Measurements from ENCODE around the gene HMGN2.

DNA sequence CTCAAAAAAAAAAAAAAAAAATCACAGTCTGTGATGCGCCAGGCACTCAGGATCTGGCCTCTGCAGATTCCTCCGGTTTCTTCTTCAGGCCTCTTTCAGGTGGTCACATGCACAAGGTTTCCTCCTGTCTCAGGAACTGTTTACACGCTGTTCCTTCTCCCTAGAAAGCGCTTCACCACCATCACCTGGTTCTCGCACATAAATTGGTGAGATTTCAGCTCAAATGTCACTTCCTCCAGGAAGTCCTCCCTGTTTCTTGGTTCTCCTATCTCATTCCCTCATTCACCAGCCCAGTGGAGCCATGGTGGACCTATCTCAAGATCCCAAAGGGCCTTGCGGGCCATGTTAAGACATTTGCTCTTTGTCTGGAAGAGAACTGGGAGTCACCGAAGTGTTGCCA lies 26.7 kb downstream of the HMGN2 start:
- no peak for TF ChIP-seq ZFP30 (CRISPR knock-in tag; IDR thresholded peaks at IDR 0.05)
- no peak for TF ChIP-seq SNAI2 (CRISPR knock-in tag; IDR thresholded peaks at IDR 0.05)
- TF ChIP-seq ZNF70 (CRISPR knock-in tag; IDR thresholded peaks at IDR 0.05) = no peak
- no peak for TF ChIP-seq ESRRG (CRISPR knock-in tag; IDR thresholded peaks at IDR 0.05)
- TF ChIP-seq, protein P1, sequence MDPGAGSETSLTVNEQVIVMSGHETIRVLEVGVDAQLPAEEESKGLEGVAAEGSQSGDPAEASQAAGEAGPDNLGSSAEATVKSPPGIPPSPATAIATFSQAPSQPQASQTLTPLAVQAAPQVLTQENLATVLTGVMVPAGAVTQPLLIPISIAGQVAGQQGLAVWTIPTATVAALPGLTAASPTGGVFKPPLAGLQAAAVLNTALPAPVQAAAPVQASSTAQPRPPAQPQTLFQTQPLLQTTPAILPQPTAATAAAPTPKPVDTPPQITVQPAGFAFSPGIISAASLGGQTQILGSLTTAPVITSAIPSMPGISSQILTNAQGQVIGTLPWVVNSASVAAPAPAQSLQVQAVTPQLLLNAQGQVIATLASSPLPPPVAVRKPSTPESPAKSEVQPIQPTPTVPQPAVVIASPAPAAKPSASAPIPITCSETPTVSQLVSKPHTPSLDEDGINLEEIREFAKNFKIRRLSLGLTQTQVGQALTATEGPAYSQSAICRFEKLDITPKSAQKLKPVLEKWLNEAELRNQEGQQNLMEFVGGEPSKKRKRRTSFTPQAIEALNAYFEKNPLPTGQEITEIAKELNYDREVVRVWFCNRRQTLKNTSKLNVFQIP (CRISPR knock-in tag; IDR thresholded peaks at IDR 0.05; ENCODE audit: borderline replicate concordance, low read depth) = no peak
- TF ChIP-seq, protein P2, sequence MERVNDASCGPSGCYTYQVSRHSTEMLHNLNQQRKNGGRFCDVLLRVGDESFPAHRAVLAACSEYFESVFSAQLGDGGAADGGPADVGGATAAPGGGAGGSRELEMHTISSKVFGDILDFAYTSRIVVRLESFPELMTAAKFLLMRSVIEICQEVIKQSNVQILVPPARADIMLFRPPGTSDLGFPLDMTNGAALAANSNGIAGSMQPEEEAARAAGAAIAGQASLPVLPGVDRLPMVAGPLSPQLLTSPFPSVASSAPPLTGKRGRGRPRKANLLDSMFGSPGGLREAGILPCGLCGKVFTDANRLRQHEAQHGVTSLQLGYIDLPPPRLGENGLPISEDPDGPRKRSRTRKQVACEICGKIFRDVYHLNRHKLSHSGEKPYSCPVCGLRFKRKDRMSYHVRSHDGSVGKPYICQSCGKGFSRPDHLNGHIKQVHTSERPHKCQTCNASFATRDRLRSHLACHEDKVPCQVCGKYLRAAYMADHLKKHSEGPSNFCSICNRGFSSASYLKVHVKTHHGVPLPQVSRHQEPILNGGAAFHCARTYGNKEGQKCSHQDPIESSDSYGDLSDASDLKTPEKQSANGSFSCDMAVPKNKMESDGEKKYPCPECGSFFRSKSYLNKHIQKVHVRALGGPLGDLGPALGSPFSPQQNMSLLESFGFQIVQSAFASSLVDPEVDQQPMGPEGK (CRISPR knock-in tag; IDR thresholded peaks at IDR 0.05; ENCODE audit: borderline replicate concordance) = no peak
- no peak for TF ChIP-seq CSDC2 (CRISPR knock-in tag; IDR thresholded peaks at IDR 0.05)

All from SK-N-SH treated with all-trans-retinoic acid at 6 μM for 48 hours (cell line).